Measurements from ENCODE around the gene AK6. TPM values are rescaled to one million over a fixed set of nuclear protein-coding genes. Genes with fewer than 3 reads are reported as not detected.

AK6 gene
- total RNA-seq, 2 experiments from 2014 or later: 54.9 to 85.7 TPM

- H3K9me2 ChIP-seq (ENCODE audit: insufficient read depth, low read length): no peaks in the 10 kb centered on the region
- H3K79me2 ChIP-seq (ENCODE audit: insufficient read depth, low read depth, low read length): peaks cover 60% of the 10 kb centered on the region
- ChIA-PET CTCF (ENCODE audit: unreplicated experiment) (no interaction called here), POLR2A (interaction anchor here (0.5 to 1.2 kb wide), 3 partner anchors 15 to 259 kb away, joined by 4 to 5 read pairs (median 4); no protein-coding TSS in a partner anchor)
- no TSS peak for BruUV-seq (replicated peaks)
- peaks cover 95% of the 10 kb centered on the region for H3K36me3 ChIP-seq (ENCODE audit: insufficient read depth, low read length)
- peaks cover 6% of the 10 kb centered on the region for H3K4me1 ChIP-seq (ENCODE audit: insufficient read depth, low read length, poor library complexity, severe bottlenecking)
- H4K20me1 ChIP-seq (ENCODE audit: insufficient read depth, low read length): no peaks in the 10 kb centered on the region
- H2AFZ ChIP-seq (ENCODE audit: low read length): no peak overlapping the region
- H3K4me2 ChIP-seq (ENCODE audit: low read length): no peak overlapping the region
- no peak for DNase-seq (ENCODE audit: low spot score)
- no peaks in the 10 kb centered on the region for H3K9me3 ChIP-seq (ENCODE audit: low read length)
- no peak overlapping the region for H3K27ac ChIP-seq (ENCODE audit: low read depth, low read length, poor library complexity, severe bottlenecking)
- TF ChIP-seq EZH2phosphoT487 (IDR thresholded peaks at IDR 0.05; ENCODE audit: borderline replicate concordance, low read depth, low read length): no peak
- TF ChIP-seq CTCF (conservative IDR thresholded peaks at IDR 0.05; ENCODE audit: low read length): no peak
- no peak overlapping the region for H3K4me3 ChIP-seq (ENCODE audit: low read depth, low read length, poor library complexity, severe bottlenecking)
- intact Hi-C loops (cut with micrococcal nuclease; ENCODE audit: unreplicated experiment): no loop called here
Measured at GRCh38 chr5:69359699-69360098, 9.6 kb downstream of the AK6 start.

GRCh38 chr5:69350664-69351063 is 18.7 kb downstream of the AK6 start:
- Histone ChIP-seq H3K27ac (ENCODE audit: low read depth, low read length, poor library complexity, severe bottlenecking) (no peak overlapping the region), H4K20me1 (ENCODE audit: insufficient read depth, low read length) (no peaks in the 10 kb centered on the region), H3K36me3 (ENCODE audit: insufficient read depth, low read length) (peaks cover 59% of the 10 kb centered on the region), H3K9me2 (ENCODE audit: insufficient read depth, low read length) (no peaks in the 10 kb centered on the region), H3K79me2 (ENCODE audit: insufficient read depth, low read depth, low read length) (no peaks in the 10 kb centered on the region), H3K4me3 (ENCODE audit: low read depth, low read length, poor library complexity, severe bottlenecking) (no peak overlapping the region), H3K4me2 (ENCODE audit: low read length) (no peak overlapping the region), H3K4me1 (ENCODE audit: insufficient read depth, low read length, poor library complexity, severe bottlenecking) (no peaks in the 10 kb centered on the region), H2AFZ (ENCODE audit: low read length) (no peak overlapping the region), H3K9me3 (ENCODE audit: low read length) (no peaks in the 10 kb centered on the region)
- ChIA-PET CTCF (ENCODE audit: unreplicated experiment) (no interaction called here), POLR2A (no interaction called here)
- DNase-seq (ENCODE audit: low spot score): no peak
- intact Hi-C loops (cut with micrococcal nuclease; ENCODE audit: unreplicated experiment): no loop called here
- no TSS peak for BruUV-seq (replicated peaks)
- no peak for TF ChIP-seq CTCF (conservative IDR thresholded peaks at IDR 0.05; ENCODE audit: low read length)
- no peak for TF ChIP-seq EZH2phosphoT487 (IDR thresholded peaks at IDR 0.05; ENCODE audit: borderline replicate concordance, low read depth, low read length)

- no peak overlapping the region for H2AFZ ChIP-seq (ENCODE audit: low read length)
- no peaks in the 10 kb centered on the region for H4K20me1 ChIP-seq (ENCODE audit: insufficient read depth, low read length)
- no peak for DNase-seq (ENCODE audit: low spot score)
- H3K9me3 ChIP-seq (ENCODE audit: low read length): no peaks in the 10 kb centered on the region
- H3K4me2 ChIP-seq (ENCODE audit: low read length): no peak overlapping the region
- no peak overlapping the region for H3K4me3 ChIP-seq (ENCODE audit: low read depth, low read length, poor library complexity, severe bottlenecking)
- no peaks in the 10 kb centered on the region for H3K36me3 ChIP-seq (ENCODE audit: insufficient read depth, low read length)
- no peaks in the 10 kb centered on the region for H3K9me2 ChIP-seq (ENCODE audit: insufficient read depth, low read length)
- BruUV-seq (replicated peaks): no TSS peak
- CTCF ChIA-PET (ENCODE audit: unreplicated experiment): no interaction called here
- TF ChIP-seq CTCF (conservative IDR thresholded peaks at IDR 0.05; ENCODE audit: low read length) (no peak), EZH2phosphoT487 (IDR thresholded peaks at IDR 0.05; ENCODE audit: borderline replicate concordance, low read depth, low read length) (no peak)
- intact Hi-C loops (cut with micrococcal nuclease; ENCODE audit: unreplicated experiment): no loop called here
- H3K4me1 ChIP-seq (ENCODE audit: insufficient read depth, low read length, poor library complexity, severe bottlenecking): no peaks in the 10 kb centered on the region
- no peak overlapping the region for H3K27ac ChIP-seq (ENCODE audit: low read depth, low read length, poor library complexity, severe bottlenecking)
- POLR2A ChIA-PET: interaction anchor here (0.7 kb wide), 1 partner anchor 38 kb away, joined by 3 read pairs; no protein-coding TSS in a partner anchor
- no peaks in the 10 kb centered on the region for H3K79me2 ChIP-seq (ENCODE audit: insufficient read depth, low read depth, low read length)
Measured at GRCh38 chr5:69343083-69343482, 26.2 kb downstream of the AK6 start.
